Fibroblast of lung (primary cell): ENCODE measurements around the gene ARID2.

Experiments used
- EZH2 ChIP-seq: IDR thresholded peaks from 2 replicates; pipeline ENCODE4 v1.5.1; 2012; ENCODE audit warnings: low read length, control low read depth, mild to moderate bottlenecking; ENCODE audit errors: missing control alignments
- TF ChIP-seq, protein P1 (sequence below), 2 donors: IDR thresholded peaks in 1 of 2; conservative IDR thresholded peaks in 1 of 2; 1 replicate in 1 of 2; 2 replicates in 1 of 2; pipeline ENCODE4 v1.5.1; 2011 to 2012; ENCODE audit warnings: low read length in 2 of 2, control low read depth in 1 of 2, inconsistent platforms in 1 of 2, low read depth in 1 of 2, mild to moderate bottlenecking in 1 of 2

DNA sequence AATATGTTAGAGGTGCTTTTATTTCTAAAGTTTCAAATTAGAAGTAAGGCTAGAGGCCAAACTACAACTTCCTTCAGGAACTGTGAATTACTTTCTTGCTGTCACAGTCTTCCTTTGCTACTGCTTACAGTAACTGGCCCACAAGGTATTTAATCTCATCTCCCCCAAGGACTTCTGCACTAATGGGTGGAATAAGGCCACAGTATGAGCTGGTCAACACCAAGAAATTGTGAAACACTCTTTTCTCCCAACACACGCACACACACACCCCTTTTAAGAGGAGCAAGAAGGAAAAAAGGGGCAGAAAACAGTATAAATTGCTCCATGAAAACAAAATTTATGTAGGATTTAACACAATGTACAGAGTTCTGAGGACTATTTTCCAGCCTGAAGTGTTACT, 215.3 kb downstream of the ARID2 start:
- no peak for TF ChIP-seq EZH2
- TF ChIP-seq, protein P1, sequence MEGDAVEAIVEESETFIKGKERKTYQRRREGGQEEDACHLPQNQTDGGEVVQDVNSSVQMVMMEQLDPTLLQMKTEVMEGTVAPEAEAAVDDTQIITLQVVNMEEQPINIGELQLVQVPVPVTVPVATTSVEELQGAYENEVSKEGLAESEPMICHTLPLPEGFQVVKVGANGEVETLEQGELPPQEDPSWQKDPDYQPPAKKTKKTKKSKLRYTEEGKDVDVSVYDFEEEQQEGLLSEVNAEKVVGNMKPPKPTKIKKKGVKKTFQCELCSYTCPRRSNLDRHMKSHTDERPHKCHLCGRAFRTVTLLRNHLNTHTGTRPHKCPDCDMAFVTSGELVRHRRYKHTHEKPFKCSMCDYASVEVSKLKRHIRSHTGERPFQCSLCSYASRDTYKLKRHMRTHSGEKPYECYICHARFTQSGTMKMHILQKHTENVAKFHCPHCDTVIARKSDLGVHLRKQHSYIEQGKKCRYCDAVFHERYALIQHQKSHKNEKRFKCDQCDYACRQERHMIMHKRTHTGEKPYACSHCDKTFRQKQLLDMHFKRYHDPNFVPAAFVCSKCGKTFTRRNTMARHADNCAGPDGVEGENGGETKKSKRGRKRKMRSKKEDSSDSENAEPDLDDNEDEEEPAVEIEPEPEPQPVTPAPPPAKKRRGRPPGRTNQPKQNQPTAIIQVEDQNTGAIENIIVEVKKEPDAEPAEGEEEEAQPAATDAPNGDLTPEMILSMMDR (conservative IDR thresholded peaks at IDR 0.05 in 1 of 2, IDR thresholded peaks at IDR 0.05 in 1 of 2; ENCODE audit: low read depth in 1 of 2, low read length in 2 of 2), result no peak
